ENCODE measurements around the gene OSBPL6. TPM values are rescaled to one million over a fixed set of nuclear protein-coding genes. Genes with fewer than 3 reads are reported as not detected.

The OSBPL6 gene
- polyA plus RNA-seq, 1 donor from 2014 or later = 12.8 TPM

DNA sequence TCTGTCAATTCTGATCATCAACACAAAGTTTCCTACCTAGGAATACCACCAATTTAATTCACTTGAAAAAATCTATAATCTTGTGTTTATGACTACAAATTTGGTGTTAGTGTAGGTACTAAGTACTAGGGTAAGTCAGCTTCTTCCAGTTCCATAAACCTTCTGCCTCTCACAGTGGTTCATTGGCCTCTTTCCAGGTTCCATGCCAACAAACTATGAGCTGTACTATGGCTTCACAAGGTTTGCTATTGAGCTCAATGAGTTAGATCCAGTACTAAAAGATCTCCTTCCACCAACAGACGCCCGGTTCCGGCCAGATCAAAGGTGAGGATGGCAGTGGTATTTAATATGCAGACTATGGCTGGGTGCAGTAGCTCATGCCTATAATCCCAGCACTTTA lies 197.9 kb downstream of the OSBPL6 start:
- Histone ChIP-seq H3K27ac (ENCODE audit: low read length) (no peak overlapping the region), H3F3A (ENCODE audit: insufficient read depth, low read length, poor library complexity, severe bottlenecking) (no peaks in the 10 kb centered on the region), H3K79me2 (replicated peaks; ENCODE audit: insufficient read depth, low read length) (no peaks in the 10 kb centered on the region), H3K27me3 (ENCODE audit: insufficient read depth, low read depth, low read length) (no peaks in the 10 kb centered on the region), H3K4me3 (ENCODE audit: low read length) (no peak overlapping the region), H4K20me1 (ENCODE audit: insufficient read depth) (no peaks in the 10 kb centered on the region), H3K4me2 (ENCODE audit: low read length) (no peak overlapping the region), H3K9ac (ENCODE audit: low read length) (no peak overlapping the region), H3K9me2 (ENCODE audit: insufficient read depth, low read length) (no peaks in the 10 kb centered on the region), H3K36me3 (ENCODE audit: insufficient read depth, low read length) (peaks cover 5% of the 10 kb centered on the region), H3K9me3 (ENCODE audit: low read length) (no peaks in the 10 kb centered on the region), H2AFZ (ENCODE audit: low read depth, low read length) (no peak overlapping the region)
- TF ChIP-seq POLR2AphosphoS5 (IDR thresholded peaks at IDR 0.05) = no peak

DNA sequence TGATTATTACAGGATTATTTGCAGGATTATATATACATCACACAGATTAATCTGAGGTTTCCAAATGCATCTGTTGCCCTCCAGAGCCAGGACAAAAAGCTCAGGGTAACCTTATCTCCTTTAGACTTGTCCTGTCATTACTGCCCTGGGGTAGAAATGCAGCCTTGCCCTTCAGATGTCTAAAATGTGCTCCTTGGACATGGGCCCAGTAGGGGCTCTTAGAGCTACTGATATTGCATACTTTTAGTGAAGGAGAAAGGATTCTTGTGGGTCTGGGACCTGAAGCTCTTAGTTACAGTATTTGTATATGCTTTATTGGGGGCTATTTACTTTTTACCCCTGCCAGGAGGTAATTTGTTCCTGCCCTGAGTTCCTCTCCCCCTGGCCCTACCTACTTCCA lies 200.5 kb downstream of the OSBPL6 start:
- no peak overlapping the region for H3K4me3 ChIP-seq (ENCODE audit: low read length)
- no peak overlapping the region for H2AFZ ChIP-seq (ENCODE audit: low read depth, low read length)
- H3K9ac ChIP-seq (ENCODE audit: low read length) = no peak overlapping the region
- H3K9me2 ChIP-seq (ENCODE audit: insufficient read depth, low read length) = no peaks in the 10 kb centered on the region
- H3K79me2 ChIP-seq (replicated peaks; ENCODE audit: insufficient read depth, low read length) = no peaks in the 10 kb centered on the region
- TF ChIP-seq EP300 (conservative IDR thresholded peaks at IDR 0.05; ENCODE audit: poor library complexity, severe bottlenecking) = no peak
- no peak for TF ChIP-seq SMC3 (conservative IDR thresholded peaks at IDR 0.05; ENCODE audit: poor library complexity)
- TF ChIP-seq RAD21 (conservative IDR thresholded peaks at IDR 0.05) = no peak
- TF ChIP-seq TAF1 (IDR thresholded peaks at IDR 0.05; ENCODE audit: low read depth) = no peak
- no peak for TF ChIP-seq EZH2 (IDR thresholded peaks at IDR 0.05; ENCODE audit: borderline replicate concordance, insufficient read depth, low read length, poor library complexity, severe bottlenecking)
- no peak for TF ChIP-seq POLR2AphosphoS5 (IDR thresholded peaks at IDR 0.05)
- no peak for TF ChIP-seq MXI1 (conservative IDR thresholded peaks at IDR 0.05; ENCODE audit: poor library complexity, severe bottlenecking)
- TF ChIP-seq, protein P1, sequence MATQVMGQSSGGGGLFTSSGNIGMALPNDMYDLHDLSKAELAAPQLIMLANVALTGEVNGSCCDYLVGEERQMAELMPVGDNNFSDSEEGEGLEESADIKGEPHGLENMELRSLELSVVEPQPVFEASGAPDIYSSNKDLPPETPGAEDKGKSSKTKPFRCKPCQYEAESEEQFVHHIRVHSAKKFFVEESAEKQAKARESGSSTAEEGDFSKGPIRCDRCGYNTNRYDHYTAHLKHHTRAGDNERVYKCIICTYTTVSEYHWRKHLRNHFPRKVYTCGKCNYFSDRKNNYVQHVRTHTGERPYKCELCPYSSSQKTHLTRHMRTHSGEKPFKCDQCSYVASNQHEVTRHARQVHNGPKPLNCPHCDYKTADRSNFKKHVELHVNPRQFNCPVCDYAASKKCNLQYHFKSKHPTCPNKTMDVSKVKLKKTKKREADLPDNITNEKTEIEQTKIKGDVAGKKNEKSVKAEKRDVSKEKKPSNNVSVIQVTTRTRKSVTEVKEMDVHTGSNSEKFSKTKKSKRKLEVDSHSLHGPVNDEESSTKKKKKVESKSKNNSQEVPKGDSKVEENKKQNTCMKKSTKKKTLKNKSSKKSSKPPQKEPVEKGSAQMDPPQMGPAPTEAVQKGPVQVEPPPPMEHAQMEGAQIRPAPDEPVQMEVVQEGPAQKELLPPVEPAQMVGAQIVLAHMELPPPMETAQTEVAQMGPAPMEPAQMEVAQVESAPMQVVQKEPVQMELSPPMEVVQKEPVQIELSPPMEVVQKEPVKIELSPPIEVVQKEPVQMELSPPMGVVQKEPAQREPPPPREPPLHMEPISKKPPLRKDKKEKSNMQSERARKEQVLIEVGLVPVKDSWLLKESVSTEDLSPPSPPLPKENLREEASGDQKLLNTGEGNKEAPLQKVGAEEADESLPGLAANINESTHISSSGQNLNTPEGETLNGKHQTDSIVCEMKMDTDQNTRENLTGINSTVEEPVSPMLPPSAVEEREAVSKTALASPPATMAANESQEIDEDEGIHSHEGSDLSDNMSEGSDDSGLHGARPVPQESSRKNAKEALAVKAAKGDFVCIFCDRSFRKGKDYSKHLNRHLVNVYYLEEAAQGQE (IDR thresholded peaks at IDR 0.05; ENCODE audit: borderline replicate concordance) = no peak
- TF ChIP-seq, protein P2, sequence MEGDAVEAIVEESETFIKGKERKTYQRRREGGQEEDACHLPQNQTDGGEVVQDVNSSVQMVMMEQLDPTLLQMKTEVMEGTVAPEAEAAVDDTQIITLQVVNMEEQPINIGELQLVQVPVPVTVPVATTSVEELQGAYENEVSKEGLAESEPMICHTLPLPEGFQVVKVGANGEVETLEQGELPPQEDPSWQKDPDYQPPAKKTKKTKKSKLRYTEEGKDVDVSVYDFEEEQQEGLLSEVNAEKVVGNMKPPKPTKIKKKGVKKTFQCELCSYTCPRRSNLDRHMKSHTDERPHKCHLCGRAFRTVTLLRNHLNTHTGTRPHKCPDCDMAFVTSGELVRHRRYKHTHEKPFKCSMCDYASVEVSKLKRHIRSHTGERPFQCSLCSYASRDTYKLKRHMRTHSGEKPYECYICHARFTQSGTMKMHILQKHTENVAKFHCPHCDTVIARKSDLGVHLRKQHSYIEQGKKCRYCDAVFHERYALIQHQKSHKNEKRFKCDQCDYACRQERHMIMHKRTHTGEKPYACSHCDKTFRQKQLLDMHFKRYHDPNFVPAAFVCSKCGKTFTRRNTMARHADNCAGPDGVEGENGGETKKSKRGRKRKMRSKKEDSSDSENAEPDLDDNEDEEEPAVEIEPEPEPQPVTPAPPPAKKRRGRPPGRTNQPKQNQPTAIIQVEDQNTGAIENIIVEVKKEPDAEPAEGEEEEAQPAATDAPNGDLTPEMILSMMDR (IDR thresholded peaks at IDR 0.05; ENCODE audit: poor library complexity, severe bottlenecking) = no peak
- H3F3A ChIP-seq (ENCODE audit: insufficient read depth, low read length, poor library complexity, severe bottlenecking) = no peaks in the 10 kb centered on the region
- no peaks in the 10 kb centered on the region for H3K36me3 ChIP-seq (ENCODE audit: insufficient read depth, low read length)
- no peak overlapping the region for H3K27ac ChIP-seq (ENCODE audit: low read length)
- no peaks in the 10 kb centered on the region for H4K20me1 ChIP-seq (ENCODE audit: insufficient read depth)
- no peak overlapping the region for H3K4me2 ChIP-seq (ENCODE audit: low read length)
- no peaks in the 10 kb centered on the region for H3K27me3 ChIP-seq (ENCODE audit: insufficient read depth, low read depth, low read length)
- no peaks in the 10 kb centered on the region for H3K9me3 ChIP-seq (ENCODE audit: low read length)

DNA sequence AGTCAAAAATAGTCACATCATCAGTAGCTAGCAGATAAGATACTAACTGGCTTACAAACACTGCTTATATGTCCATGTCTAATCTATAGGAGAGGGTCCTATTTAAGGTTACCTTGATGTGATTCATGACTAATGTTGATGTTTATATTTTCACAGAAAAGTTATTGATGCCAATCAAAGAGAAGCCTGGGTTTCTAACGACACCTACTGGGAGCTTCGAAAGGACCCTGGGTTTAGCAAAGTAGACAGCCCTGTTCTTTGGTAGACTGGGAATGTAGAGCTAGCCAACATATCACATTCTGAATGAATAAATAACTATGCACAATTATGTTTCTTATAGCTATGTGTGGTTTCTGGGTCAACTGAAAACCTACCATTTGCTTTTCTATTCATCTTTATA lies 201.0 kb downstream of the OSBPL6 start:
- H3K79me2 ChIP-seq (replicated peaks; ENCODE audit: insufficient read depth, low read length) = no peaks in the 10 kb centered on the region
- no peaks in the 10 kb centered on the region for H4K20me1 ChIP-seq (ENCODE audit: insufficient read depth)
- no peak overlapping the region for H3K4me3 ChIP-seq (ENCODE audit: low read length)
- H3F3A ChIP-seq (ENCODE audit: insufficient read depth, low read length, poor library complexity, severe bottlenecking) = no peaks in the 10 kb centered on the region
- H3K27me3 ChIP-seq (ENCODE audit: insufficient read depth, low read depth, low read length) = no peaks in the 10 kb centered on the region
- H2AFZ ChIP-seq (ENCODE audit: low read depth, low read length) = no peak overlapping the region
- H3K9me2 ChIP-seq (ENCODE audit: insufficient read depth, low read length) = no peaks in the 10 kb centered on the region
- H3K9ac ChIP-seq (ENCODE audit: low read length) = no peak overlapping the region
- no peak overlapping the region for H3K4me2 ChIP-seq (ENCODE audit: low read length)
- no peak overlapping the region for H3K27ac ChIP-seq (ENCODE audit: low read length)
- no peaks in the 10 kb centered on the region for H3K36me3 ChIP-seq (ENCODE audit: insufficient read depth, low read length)
- no peaks in the 10 kb centered on the region for H3K9me3 ChIP-seq (ENCODE audit: low read length)
- TF ChIP-seq RAD21 (conservative IDR thresholded peaks at IDR 0.05) = no peak
- TF ChIP-seq TAF1 (IDR thresholded peaks at IDR 0.05; ENCODE audit: low read depth) = no peak
